HFF-Myc (cell line): ENCODE results near the gene HNRNPLL.

ENCODE experiments used
- DNase-seq: peaks from one replicate; pipeline ENCODE4 v3.0.0-alpha.2; 2011; ENCODE audit warnings: low read depth; ENCODE audit errors: extremely low read depth
- H3K4me3 ChIP-seq: replicated peaks from 2 replicates; pipeline ENCODE4 v1.5.1; 2011; ENCODE audit warnings: low read depth, mild to moderate bottlenecking, control low read depth, low read length
- CTCF ChIP-seq: IDR thresholded peaks from 2 replicates; pipeline ENCODE4 v1.5.1; 2012; ENCODE audit warnings: mild to moderate bottlenecking, low read depth, low read length, control low read depth; ENCODE audit errors: missing control alignments

The HNRNPLL gene

GRCh38 chr2:38601463-38602135 is 1.1 kb downstream of the HNRNPLL start:
- no peak for DNase-seq
- TF ChIP-seq CTCF = no peak
- peak overlapping the region; percentile 55 for H3K4me3 ChIP-seq

GRCh38 chr2:38600921-38601455 is 1.7 kb downstream of the HNRNPLL start:
- H3K4me3 ChIP-seq = peak overlapping the region; percentile 55
- DNase-seq = no peak
- TF ChIP-seq CTCF = no peak

- DNase-seq = no peak
- H3K4me3 ChIP-seq = peak overlapping the region; percentile 55
- no peak for TF ChIP-seq CTCF
These were observed 2.4 kb downstream of the HNRNPLL start for GRCh38 chr2:38600242-38600891.

- no peak for TF ChIP-seq CTCF
- DNase-seq = no peak
- peak overlapping the region; percentile 55 for H3K4me3 ChIP-seq
These were observed 3.0 kb downstream of the HNRNPLL start for GRCh38 chr2:38599706-38600105.

GRCh38 chr2:38598991-38599295 is 3.8 kb downstream of the HNRNPLL start:
- no peak overlapping the region; the same call in 1 of the 2 replicates for H3K4me3 ChIP-seq
- no peak for TF ChIP-seq CTCF
- no peak for DNase-seq

GRCh38 chr2:38598200-38598990 is 4.3 kb downstream of the HNRNPLL start:
- H3K4me3 ChIP-seq = no peak overlapping the region
- TF ChIP-seq CTCF = no peak
- DNase-seq = no peak
